Naive B cell (primary cell): Measurements from ENCODE around the gene SAMD9. TPM values are rescaled to one million over a fixed set of nuclear protein-coding genes. Genes with fewer than 3 reads are reported as not detected.

Source experiments
- ATAC-seq, 2 donors: fragments of 150-1000 bp; cut with Tn5 transposase; 2 replicates each; pipeline ENCODE4 v1.10.0; 2021; ENCODE audit warnings: low read depth in 2 of 2, mild to moderate bottlenecking in 2 of 2, moderate library complexity in 2 of 2
- DNase-seq: peaks from one replicate; pipeline ENCODE4 v3.0.0; 2022
- H3K27ac Mint-ChIP-seq, 6 donors: one replicate each; pipeline ENCODE4 v1.8.0; 2020 to 2022; ENCODE audit warnings: mild to moderate bottlenecking in 6 of 6, mixed read lengths in 6 of 6, moderate library complexity in 5 of 6, inconsistent platforms in 2 of 6
- H3K27me3 Mint-ChIP-seq, 3 donors: one replicate each; pipeline ENCODE4 v1.8.0; 2021 to 2022; ENCODE audit warnings: mixed read lengths in 3 of 3, mild to moderate bottlenecking in 1 of 3
- H3K36me3 Mint-ChIP-seq, 2 donors: one replicate each; pipeline ENCODE4 v1.8.0; 2020 to 2022; ENCODE audit warnings: mixed read lengths in 2 of 2, inconsistent platforms in 1 of 2, mild to moderate bottlenecking in 1 of 2
- H3K4me1 Mint-ChIP-seq, 3 donors: one replicate each; pipeline ENCODE4 v1.8.0; 2020 to 2022; ENCODE audit warnings: mixed read lengths in 3 of 3, inconsistent platforms in 1 of 3, mild to moderate bottlenecking in 1 of 3, moderate library complexity in 1 of 3
- H3K4me3 Mint-ChIP-seq, 8 donors: one replicate each; pipeline ENCODE4 v1.8.0; 2020 to 2022; ENCODE audit warnings: mild to moderate bottlenecking in 8 of 8, mixed read lengths in 8 of 8, moderate library complexity in 8 of 8, inconsistent platforms in 2 of 8
- H3K9me3 Mint-ChIP-seq, 7 donors: one replicate each; pipeline ENCODE4 v1.8.0; 2020 to 2022; ENCODE audit warnings: mixed read lengths in 7 of 7, mild to moderate bottlenecking in 5 of 7, inconsistent platforms in 2 of 7, moderate library complexity in 1 of 7
- polyA plus RNA-seq, 6 donors: library from polyadenylated mRNA; unstranded; fragments of 300-500 nt; fragmentation: Illumina TruSeq; gene quantifications; one replicate each; pipeline ENCODE4 v1.2.3, GENCODE V29; 2021; ENCODE audit warnings: low read depth in 6 of 6

SAMD9 gene
- 10 to 100 TPM; 11.3 to 37.0 (median 30.9) TPM for polyA plus RNA-seq

DNA sequence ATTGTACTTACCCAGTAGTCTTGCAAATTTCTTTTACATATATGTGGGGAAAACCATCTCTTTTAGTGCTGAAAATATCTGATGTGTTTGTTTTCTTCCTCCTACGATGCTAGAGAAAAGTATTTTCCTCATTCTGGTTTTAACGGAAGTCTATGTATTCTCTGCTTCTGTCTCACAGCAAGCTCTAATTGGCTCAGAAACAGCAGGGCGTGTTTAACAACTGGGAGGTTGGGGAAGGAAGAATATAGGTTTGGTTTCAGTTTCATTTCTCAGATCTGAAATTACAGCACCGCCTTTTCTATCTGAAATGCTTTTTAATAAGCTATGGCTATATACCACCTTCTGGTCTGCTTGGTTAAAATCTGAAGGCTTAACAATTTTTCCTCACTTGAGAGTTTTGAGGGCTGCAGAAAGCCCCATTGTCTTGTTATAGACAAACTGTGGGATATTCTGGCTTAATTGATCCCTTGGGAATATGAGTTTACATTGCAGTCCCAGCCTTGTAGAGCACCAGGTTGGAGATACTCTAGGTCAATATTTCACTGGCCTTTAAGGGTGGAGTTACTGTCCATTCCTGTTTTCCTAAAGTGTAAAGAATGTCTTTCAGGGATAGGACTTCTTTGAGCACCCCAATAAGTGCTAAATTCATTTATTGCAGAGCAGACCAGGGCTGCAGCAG is at the start of gene SAMD9:
Gene SAMD9 (minus strand): TSS at position 128 of the 679 bp plus-strand sequence. CDS start 11,882 bp downstream, outside the sequence.
- Mint-ChIP-seq H3K27me3 (no peaks in the 10 kb centered on the region), H3K4me3 (peak within 1 kb of the TSS; percentile 80 to 99 (median 90)), H3K4me1 (peaks cover 33 to 45% (median 37%) of the 10 kb centered on the region in 3 donors), H3K36me3 (peaks cover 35 to 39% of the 10 kb centered on the region in 2 donors), H3K9me3 (peaks cover 5 to 37% (median 21%) of the 10 kb centered on the region in 7 donors), H3K27ac (peak within 1 kb of the TSS; percentile 62 to 96 (median 86))
- peak; percentile 76 for DNase-seq
- peak; percentile 99 to 100 for ATAC-seq

DNA sequence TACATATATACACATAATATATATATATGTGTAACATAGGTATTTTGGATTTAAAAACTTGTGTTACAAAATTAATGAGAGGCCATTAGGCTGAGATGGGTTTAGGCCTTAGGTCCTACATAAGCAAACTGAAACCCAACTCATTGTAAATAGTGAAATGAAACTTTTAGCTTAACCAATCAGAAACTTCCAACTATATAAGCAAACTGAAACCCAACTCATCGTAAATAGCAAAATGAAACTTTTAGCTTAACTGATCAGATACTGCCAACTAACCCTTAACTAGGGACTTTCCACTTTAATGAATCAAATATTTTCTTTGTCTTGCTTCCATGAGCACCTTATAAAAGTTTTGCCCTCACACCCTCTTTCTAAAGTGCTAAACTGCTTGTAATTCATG is 47.7 kb upstream of the SAMD9 start:
- H3K36me3 Mint-ChIP-seq: peaks cover 14 to 40% of the 10 kb centered on the region in 2 donors
- DNase-seq (peak; percentile 59), ATAC-seq (peak; percentile 98)
- peaks cover 0 to 12% (median 0%) of the 10 kb centered on the region in 3 donors for H3K4me1 Mint-ChIP-seq
- peak overlapping the region in 5 of 8 donors; percentile 3 to 69 (median 47) for H3K4me3 Mint-ChIP-seq
- peaks cover 14 to 38% (median 22%) of the 10 kb centered on the region in 7 donors for H3K9me3 Mint-ChIP-seq
- H3K27ac Mint-ChIP-seq: peak overlapping the region; percentile 48 to 92 (median 76)
- H3K27me3 Mint-ChIP-seq: peaks cover 0 to 4% (median 0%) of the 10 kb centered on the region in 3 donors

DNA sequence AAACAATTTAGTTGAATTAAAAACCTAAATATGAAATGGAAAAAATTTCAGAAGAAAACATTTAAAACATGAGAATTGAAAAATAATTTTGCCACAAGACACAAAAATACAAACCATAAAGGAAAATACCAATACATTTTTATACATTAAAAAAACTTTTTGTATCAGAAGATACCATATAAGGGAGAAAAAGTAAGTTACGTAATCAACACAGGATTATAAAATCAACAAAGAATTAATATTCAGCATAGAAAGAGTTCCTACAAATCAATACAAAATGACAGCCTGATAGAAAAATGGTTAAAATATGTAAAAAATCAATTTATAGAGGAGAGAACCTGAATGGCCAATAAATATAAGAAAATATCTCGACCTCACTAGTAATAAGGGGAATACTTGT is 47.0 kb upstream of the SAMD9 start:
- peaks cover 14 to 40% of the 10 kb centered on the region in 2 donors for H3K36me3 Mint-ChIP-seq
- H3K4me1 Mint-ChIP-seq: peaks cover 0 to 12% (median 0%) of the 10 kb centered on the region in 3 donors
- peaks cover 14 to 42% (median 22%) of the 10 kb centered on the region in 7 donors for H3K9me3 Mint-ChIP-seq
- peak overlapping the region; percentile 33 to 77 (median 66) for H3K27ac Mint-ChIP-seq
- H3K27me3 Mint-ChIP-seq: peaks cover 0 to 5% (median 0%) of the 10 kb centered on the region in 3 donors
- ATAC-seq: no peak
- DNase-seq: no peak
- peak overlapping the region in 1 of 8 donors; percentile 9 for H3K4me3 Mint-ChIP-seq

DNA sequence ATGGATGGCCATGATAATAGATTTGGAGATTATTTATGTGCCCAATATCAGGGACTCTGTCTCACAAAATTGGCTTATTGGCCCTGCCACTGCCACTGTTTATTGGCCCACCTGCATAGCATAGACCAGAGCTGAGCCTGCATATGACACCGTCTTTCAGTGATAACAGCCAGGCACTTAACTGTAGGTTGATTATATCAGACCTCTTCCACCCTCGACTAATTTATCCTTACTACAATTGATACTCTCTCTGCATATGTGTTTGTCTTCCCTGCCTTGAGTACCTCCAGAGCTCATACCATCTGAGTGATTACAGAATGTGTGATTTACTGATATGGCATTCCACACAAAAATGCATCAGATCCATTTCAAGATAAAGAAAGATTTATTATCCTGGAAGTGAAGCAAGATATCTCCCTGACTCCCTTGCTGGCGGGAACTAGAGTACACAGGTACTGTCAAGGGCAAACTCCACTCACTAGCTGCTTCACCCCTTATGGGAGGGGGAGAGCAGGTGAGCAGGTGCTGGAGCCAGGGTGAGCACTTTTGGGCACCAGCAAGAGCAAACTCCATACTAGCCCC is 43.5 kb upstream of the SAMD9 start:
- H3K27ac Mint-ChIP-seq: no peak overlapping the region
- H3K9me3 Mint-ChIP-seq: peaks cover 7 to 26% (median 13%) of the 10 kb centered on the region in 7 donors
- no peak for DNase-seq
- peaks cover 14 to 26% of the 10 kb centered on the region in 2 donors for H3K36me3 Mint-ChIP-seq
- no peak overlapping the region for H3K4me3 Mint-ChIP-seq
- no peak for ATAC-seq
- peaks cover 0 to 5% (median 0%) of the 10 kb centered on the region in 3 donors for H3K27me3 Mint-ChIP-seq
- H3K4me1 Mint-ChIP-seq: peaks cover 0 to 12% (median 0%) of the 10 kb centered on the region in 3 donors

DNA sequence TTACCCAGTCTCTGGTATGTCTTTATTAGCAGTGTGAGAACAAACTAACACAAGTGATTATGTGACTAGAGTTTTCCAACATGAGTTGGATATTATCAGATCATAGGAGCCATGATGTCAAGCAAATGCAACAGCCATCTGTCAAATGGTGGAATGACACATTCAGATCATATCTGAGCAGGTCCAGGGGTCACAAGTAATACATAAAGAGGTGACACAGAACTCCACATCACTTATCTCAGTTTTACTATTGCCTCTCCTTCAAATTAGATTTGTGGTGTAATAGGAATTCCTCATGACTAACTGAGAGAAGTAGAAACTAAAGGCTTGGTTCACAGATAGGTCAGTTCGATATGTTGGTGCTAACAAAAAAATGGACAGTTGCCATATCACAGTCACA is 42.6 kb upstream of the SAMD9 start:
- no peak overlapping the region for H3K4me3 Mint-ChIP-seq
- H3K9me3 Mint-ChIP-seq: peaks cover 7 to 26% (median 13%) of the 10 kb centered on the region in 7 donors
- ATAC-seq (no peak), DNase-seq (no peak)
- H3K4me1 Mint-ChIP-seq: peaks cover 0 to 6% (median 0%) of the 10 kb centered on the region in 3 donors
- peaks cover 14 to 26% of the 10 kb centered on the region in 2 donors for H3K36me3 Mint-ChIP-seq
- H3K27ac Mint-ChIP-seq: peak overlapping the region in 1 of 6 donors; percentile 78
- H3K27me3 Mint-ChIP-seq: peaks cover 0 to 5% (median 0%) of the 10 kb centered on the region in 3 donors

DNA sequence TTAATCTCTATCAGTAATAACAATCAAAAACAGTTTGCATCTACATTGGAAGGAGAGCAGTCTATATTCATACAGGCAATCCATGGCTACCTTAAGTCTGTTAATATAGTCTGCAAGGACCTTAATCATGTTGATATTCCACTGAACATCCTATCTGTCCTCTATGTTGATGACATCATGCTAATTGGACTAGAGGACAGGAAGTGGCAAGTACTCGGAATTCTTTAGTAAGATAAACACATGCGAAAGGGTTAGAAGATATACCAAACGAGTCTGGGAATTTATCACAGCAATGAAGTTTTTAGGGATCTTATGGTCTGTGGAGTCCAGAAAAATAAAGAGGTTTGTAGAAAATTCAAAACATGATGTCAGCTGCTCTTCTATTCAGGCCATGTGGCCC is 41.7 kb upstream of the SAMD9 start:
- DNase-seq (no peak), ATAC-seq (no peak)
- H3K4me1 Mint-ChIP-seq: no peaks in the 10 kb centered on the region
- H3K27me3 Mint-ChIP-seq: peaks cover 0 to 5% (median 0%) of the 10 kb centered on the region in 3 donors
- H3K27ac Mint-ChIP-seq: no peak overlapping the region
- peaks cover 14 to 26% of the 10 kb centered on the region in 2 donors for H3K36me3 Mint-ChIP-seq
- H3K9me3 Mint-ChIP-seq: peaks cover 7 to 26% (median 13%) of the 10 kb centered on the region in 7 donors
- no peak overlapping the region for H3K4me3 Mint-ChIP-seq

DNA sequence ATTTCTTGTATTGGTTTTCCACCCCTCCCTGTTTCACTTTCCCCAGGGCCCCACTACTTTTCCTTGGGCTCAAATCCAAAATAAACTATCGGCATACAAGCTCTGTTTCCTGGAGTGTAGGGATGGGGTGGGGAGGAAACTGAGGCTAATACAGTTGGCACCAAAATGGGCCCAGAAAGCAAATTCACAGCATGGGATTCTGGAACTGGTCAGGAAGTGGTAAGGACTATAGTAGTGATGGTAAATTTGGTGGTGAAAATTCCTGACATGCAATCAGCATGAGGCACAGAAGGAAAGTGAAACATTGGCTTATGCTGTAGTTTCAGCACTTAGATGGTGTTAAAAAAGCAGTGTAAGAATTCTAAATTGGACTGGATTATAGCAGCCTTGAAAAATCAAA is 39.1 kb upstream of the SAMD9 start:
- Mint-ChIP-seq H3K27ac (no peak overlapping the region), H3K4me3 (no peak overlapping the region), H3K27me3 (peaks cover 0 to 5% (median 0%) of the 10 kb centered on the region in 3 donors), H3K4me1 (no peaks in the 10 kb centered on the region), H3K36me3 (peaks cover 7 to 14% of the 10 kb centered on the region in 2 donors), H3K9me3 (peaks cover 3 to 17% (median 8%) of the 10 kb centered on the region in 7 donors)
- ATAC-seq (no peak), DNase-seq (no peak)

DNA sequence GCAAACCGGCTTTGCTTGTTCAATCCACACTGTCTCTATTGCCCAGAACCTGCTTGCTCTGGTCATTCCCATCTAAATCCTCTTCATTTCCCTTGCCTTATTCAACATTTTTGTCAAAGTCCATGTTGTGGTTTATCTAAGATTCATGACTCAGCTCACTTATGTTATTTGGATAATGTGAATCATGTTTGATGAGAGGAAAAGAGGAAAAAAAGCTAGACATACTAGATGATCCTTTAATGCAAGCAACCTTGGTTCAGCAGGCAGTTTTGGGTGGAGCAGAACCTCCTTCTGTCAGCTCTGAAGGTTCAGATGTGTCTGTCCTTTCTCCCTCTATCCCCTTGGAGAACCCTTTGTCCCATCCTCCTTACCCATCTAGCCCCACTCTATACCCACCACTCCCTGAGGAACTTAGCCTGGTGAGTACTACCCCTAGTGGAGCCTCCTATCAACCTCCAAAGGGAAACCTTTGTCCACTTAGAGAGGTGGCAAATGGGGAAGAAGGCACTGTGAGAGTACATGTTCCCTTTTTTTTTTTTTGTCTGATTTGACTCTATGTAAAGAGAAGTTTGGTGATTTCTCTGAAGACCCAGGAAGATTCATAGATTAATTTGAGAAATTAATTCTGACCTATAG is 32.5 kb upstream of the SAMD9 start:
- Mint-ChIP-seq H3K4me1 (peaks cover 42 to 50% (median 43%) of the 10 kb centered on the region in 3 donors), H3K27ac (peak overlapping the region; percentile 1 to 82 (median 70)), H3K4me3 (peak overlapping the region in 4 of 8 donors; percentile 11 to 17 (median 14)), H3K9me3 (peaks cover 0 to 6% (median 0%) of the 10 kb centered on the region in 7 donors), H3K36me3 (no peaks in the 10 kb centered on the region), H3K27me3 (no peaks in the 10 kb centered on the region)
- ATAC-seq: peak; percentile 18 to 35
- DNase-seq: no peak

DNA sequence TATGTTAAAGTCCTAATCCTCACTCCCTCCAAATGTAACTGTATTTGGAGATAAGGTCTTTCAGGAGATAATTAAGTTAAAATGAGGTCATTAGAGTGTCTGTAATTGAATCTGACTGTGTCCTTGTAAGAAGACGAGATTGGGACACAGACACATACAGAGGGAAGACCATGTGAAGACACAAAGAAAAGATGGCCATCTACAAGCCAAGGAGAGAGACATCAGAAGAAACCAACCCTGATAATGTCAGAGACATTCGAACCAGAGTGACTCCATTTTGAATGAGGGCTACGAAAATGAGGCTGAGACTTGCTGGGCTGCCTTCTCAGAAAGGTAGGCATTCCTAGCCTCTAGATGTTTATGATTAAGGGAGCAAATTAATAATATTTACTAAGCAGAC is 30.9 kb upstream of the SAMD9 start:
- Mint-ChIP-seq H3K4me1 (peaks cover 43 to 58% (median 43%) of the 10 kb centered on the region in 3 donors), H3K9me3 (peaks cover 0 to 6% (median 0%) of the 10 kb centered on the region in 7 donors), H3K36me3 (peaks cover 0 to under 1% of the 10 kb centered on the region in 2 donors), H3K4me3 (peak overlapping the region in 7 of 8 donors; percentile 85 to 97 (median 94)), H3K27ac (peak overlapping the region; percentile 93 to 98 (median 96)), H3K27me3 (no peaks in the 10 kb centered on the region)
- no peak for DNase-seq
- no peak for ATAC-seq

DNA sequence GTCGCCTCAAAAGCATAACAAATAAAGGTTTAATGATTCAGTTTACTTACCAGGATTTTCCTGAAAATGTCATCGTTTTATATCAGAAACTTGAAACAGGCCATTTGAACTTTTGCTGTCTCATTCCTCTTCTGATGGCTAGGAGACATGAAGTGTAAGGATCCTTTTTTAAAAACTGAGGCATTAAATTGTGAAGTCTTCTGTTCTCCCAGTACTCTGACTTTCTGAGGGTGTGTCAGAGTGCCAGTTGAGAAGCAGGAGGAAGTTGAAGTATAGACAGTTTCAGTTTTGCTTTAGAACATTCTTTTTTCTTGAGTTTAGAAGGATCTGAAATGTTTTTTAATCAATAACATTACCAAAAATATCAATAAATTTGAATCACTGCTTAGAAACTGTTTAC is 30.4 kb upstream of the SAMD9 start, which contains the start of gene SAMD9L:
Gene SAMD9L (minus strand): TSS at position 242 of the 400 bp plus-strand sequence. CDS start 12,414 bp downstream, outside the sequence.
- H3K27me3 Mint-ChIP-seq: no peaks in the 10 kb centered on the region
- H3K9me3 Mint-ChIP-seq: peaks cover 0 to 6% (median 0%) of the 10 kb centered on the region in 7 donors
- ATAC-seq (peak; percentile 62 to 73), DNase-seq (peak; percentile 32)
- H3K4me1 Mint-ChIP-seq: peaks cover 43 to 62% (median 47%) of the 10 kb centered on the region in 3 donors
- peak within 1 kb of the TSS; percentile 93 to 98 (median 96) for H3K27ac Mint-ChIP-seq
- peaks cover 5 to 6% of the 10 kb centered on the region in 2 donors for H3K36me3 Mint-ChIP-seq
- H3K4me3 Mint-ChIP-seq: peak within 1 kb of the TSS; percentile 85 to 97 (median 94)

DNA sequence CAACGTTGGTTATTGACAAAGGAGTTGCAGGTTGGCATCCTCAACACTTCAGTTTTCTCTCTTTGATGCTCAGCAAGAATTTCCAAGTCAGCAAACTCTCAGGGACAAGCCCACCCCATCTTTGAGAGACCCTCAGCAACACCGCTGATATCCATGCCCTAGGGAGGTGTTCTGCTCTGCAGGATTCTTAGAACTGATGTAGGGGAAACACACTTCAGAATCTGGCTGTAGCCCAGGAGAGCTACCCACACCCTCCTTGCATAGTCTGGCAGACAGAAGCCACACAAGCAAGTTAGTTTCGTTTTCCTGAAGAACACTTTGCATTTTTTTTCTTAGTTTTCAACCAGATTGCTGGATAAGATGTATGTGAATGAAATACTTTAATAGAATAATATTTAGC is 29.6 kb upstream of the SAMD9 start:
- Mint-ChIP-seq H3K27ac (peak overlapping the region; percentile 10 to 97 (median 85)), H3K27me3 (no peaks in the 10 kb centered on the region), H3K4me1 (peaks cover 43 to 66% (median 47%) of the 10 kb centered on the region in 3 donors), H3K4me3 (peak overlapping the region; percentile 84 to 97 (median 94)), H3K36me3 (peaks cover 7 to 11% of the 10 kb centered on the region in 2 donors), H3K9me3 (peaks cover 0 to 6% (median 0%) of the 10 kb centered on the region in 7 donors)
- ATAC-seq: peak; percentile 55 to 62
- DNase-seq: peak; percentile 12

DNA sequence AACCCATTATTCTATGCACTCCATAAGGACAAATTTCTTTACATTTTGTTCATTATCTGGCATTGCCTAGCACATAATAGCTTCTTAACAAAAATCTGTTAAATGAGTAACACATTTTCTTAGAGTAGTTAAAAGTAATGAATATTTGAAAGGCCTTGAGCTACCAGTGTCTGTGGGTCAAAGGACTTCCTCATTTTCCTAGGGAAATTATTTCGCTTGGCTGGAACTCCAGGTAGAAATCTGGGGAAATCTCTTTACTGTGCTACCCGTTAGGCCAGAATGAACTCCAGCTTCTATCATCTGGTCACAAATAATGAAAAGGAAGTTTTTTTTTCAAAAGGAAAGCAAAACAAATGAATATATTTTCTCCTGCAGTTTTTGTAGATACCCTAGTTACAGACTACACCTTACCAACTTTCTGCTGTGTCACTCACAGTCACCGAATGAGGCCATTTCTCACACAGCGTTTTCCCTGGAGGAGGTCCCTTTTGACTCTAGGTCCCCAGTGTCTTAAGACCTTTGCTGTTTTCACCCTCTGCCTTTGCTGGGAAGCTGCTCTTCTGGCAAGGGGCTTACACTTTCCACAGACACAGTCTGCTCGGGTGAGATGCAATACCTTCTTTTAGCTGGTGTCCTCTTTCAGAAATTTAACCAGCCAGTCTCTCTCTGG is 28.8 kb upstream of the SAMD9 start:
- Mint-ChIP-seq H3K27me3 (no peaks in the 10 kb centered on the region), H3K4me1 (peaks cover 43 to 66% (median 47%) of the 10 kb centered on the region in 3 donors), H3K27ac (peak overlapping the region in 3 of 6 donors; percentile 83 to 97 (median 84)), H3K9me3 (peaks cover 0 to 6% (median 0%) of the 10 kb centered on the region in 7 donors), H3K36me3 (peaks cover 7 to 11% of the 10 kb centered on the region in 2 donors), H3K4me3 (peak overlapping the region; percentile 84 to 97 (median 94))
- no peak for ATAC-seq
- DNase-seq: no peak
